ENCODE measurements around the gene TMED10.

Gene TMED10

GRCh38 chr14:75142494-75142893 is 33.9 kb downstream of the TMED10 start (continued):
- TF ChIP-seq ZSCAN30 (tag by site-specific recombination; IDR thresholded peaks at IDR 0.05) (0 out of 2 replicates have a peak, but pooled peaks have one; percentile 16), ZFHX2 (tag by site-specific recombination; conservative IDR thresholded peaks at IDR 0.05) (peak; percentile 53)

- Histone ChIP-seq H3K27ac (ENCODE audit: extremely low read depth, low read depth, low read length) (no peak overlapping the region), H3K9me3 (ENCODE audit: control insufficient read depth, insufficient read depth, low read depth, low read length) (no peaks in the 10 kb centered on the region), H3K4me3 (ENCODE audit: low read depth, low read length) (no peak overlapping the region), H3K36me3 (ENCODE audit: control insufficient read depth in 2 of 2, insufficient read depth in 1 of 2, low read length in 2 of 2) (peaks cover 4 to 19% of the 10 kb centered on the region in 2 experiments), H3K4me1 (ENCODE audit: control insufficient read depth, insufficient read depth, low read length) (0 out of 2 replicates have a peak, but pooled peaks cover 3% of the 10 kb centered on the region)
- no peak for TF ChIP-seq ZNF660 (tag by site-specific recombination; IDR thresholded peaks at IDR 0.05)
- TF ChIP-seq ZNF654 (tag by site-specific recombination; IDR thresholded peaks at IDR 0.05; ENCODE audit: low read depth) = peak; percentile 42
- TF ChIP-seq, protein P1, sequence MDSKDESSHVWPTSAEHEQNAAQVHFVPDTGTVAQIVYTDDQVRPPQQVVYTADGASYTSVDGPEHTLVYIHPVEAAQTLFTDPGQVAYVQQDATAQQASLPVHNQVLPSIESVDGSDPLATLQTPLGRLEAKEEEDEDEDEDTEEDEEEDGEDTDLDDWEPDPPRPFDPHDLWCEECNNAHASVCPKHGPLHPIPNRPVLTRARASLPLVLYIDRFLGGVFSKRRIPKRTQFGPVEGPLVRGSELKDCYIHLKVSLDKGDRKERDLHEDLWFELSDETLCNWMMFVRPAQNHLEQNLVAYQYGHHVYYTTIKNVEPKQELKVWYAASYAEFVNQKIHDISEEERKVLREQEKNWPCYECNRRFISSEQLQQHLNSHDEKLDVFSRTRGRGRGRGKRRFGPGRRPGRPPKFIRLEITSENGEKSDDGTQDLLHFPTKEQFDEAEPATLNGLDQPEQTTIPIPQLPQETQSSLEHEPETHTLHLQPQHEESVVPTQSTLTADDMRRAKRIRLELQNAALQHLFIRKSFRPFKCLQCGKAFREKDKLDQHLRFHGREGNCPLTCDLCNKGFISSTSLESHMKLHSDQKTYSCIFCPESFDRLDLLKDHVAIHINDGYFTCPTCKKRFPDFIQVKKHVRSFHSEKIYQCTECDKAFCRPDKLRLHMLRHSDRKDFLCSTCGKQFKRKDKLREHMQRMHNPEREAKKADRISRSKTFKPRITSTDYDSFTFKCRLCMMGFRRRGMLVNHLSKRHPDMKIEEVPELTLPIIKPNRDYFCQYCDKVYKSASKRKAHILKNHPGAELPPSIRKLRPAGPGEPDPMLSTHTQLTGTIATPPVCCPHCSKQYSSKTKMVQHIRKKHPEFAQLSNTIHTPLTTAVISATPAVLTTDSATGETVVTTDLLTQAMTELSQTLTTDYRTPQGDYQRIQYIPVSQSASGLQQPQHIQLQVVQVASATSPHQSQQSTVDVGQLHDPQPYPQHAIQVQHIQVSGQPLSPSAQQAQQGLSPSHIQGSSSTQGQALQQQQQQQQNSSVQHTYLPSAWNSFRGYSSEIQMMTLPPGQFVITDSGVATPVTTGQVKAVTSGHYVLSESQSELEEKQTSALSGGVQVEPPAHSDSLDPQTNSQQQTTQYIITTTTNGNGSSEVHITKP (tag by site-specific recombination; IDR thresholded peaks at IDR 0.05) = no peak
- TF ChIP-seq GFI1B (tag by site-specific recombination; IDR thresholded peaks at IDR 0.05) = no peak
- TF ChIP-seq OVOL3 (tag by site-specific recombination; IDR thresholded peaks at IDR 0.05) = no peak
- no peak for TF ChIP-seq OSR2 (tag by site-specific recombination; IDR thresholded peaks at IDR 0.05)
- TF ChIP-seq SP2 (tag by site-specific recombination; IDR thresholded peaks at IDR 0.05) = no peak
- TF ChIP-seq ZSCAN30 (tag by site-specific recombination; IDR thresholded peaks at IDR 0.05) = peak; percentile 49; the same call in 1 of the 2 replicates
- no peak for TF ChIP-seq ZNF768 (tag by site-specific recombination; IDR thresholded peaks at IDR 0.05)
- no peak for TF ChIP-seq ZNF449 (tag by site-specific recombination; IDR thresholded peaks at IDR 0.05)
- no peak for TF ChIP-seq MEIS1 (CRISPR knock-in tag; IDR thresholded peaks at IDR 0.05; ENCODE audit: borderline replicate concordance)
- TF ChIP-seq ZNF623 (tag by site-specific recombination; IDR thresholded peaks at IDR 0.05) = no peak
- CTCF ChIA-PET = interaction anchor here (1.2 to 3.8 kb wide), 4 partner anchors 10 to 163 kb away, joined by 3 to 20 read pairs (median 8); no protein-coding TSS in a partner anchor
- POLR2A ChIA-PET = interaction anchor here (1.1 kb wide), 1 partner anchor 15 kb away, joined by 3 read pairs; the partner anchor contains the start of gene NEK9
These were observed 34.4 kb downstream of the TMED10 start for GRCh38 chr14:75141967-75142366.

- TF ChIP-seq ZNF132 (tag by site-specific recombination; IDR thresholded peaks at IDR 0.05; ENCODE audit: borderline replicate concordance) (no peak), ZNF76 (tag by site-specific recombination; IDR thresholded peaks at IDR 0.05; ENCODE audit: borderline replicate concordance, low read depth) (no peak), ZNF311 (tag by site-specific recombination; IDR thresholded peaks at IDR 0.05; ENCODE audit: borderline replicate concordance) (no peak), ZFP69B (tag by site-specific recombination; IDR thresholded peaks at IDR 0.05) (no peak), ZNF211 (tag by site-specific recombination; IDR thresholded peaks at IDR 0.05; ENCODE audit: low read depth) (no peak), ZBTB48 (tag by site-specific recombination; IDR thresholded peaks at IDR 0.05) (no peak), ZBTB7A (tag by site-specific recombination; IDR thresholded peaks at IDR 0.05; ENCODE audit: low read depth) (no peak), TRIM28 (IDR thresholded peaks at IDR 0.05; ENCODE audit: borderline replicate concordance, low read length) (no peak), HOXD13 (CRISPR knock-in tag; IDR thresholded peaks at IDR 0.05; ENCODE audit: borderline replicate concordance) (no peak), ZNF112 (tag by site-specific recombination; IDR thresholded peaks at IDR 0.05) (no peak), ZNF23 (tag by site-specific recombination; IDR thresholded peaks at IDR 0.05; ENCODE audit: borderline replicate concordance) (no peak), ZFP3 (tag by site-specific recombination; IDR thresholded peaks at IDR 0.05; ENCODE audit: low read depth) (no peak), PRDM1 (tag by site-specific recombination; IDR thresholded peaks at IDR 0.05) (no peak), ZNF580 (tag by site-specific recombination; IDR thresholded peaks at IDR 0.05) (no peak)
- 0 out of 2 replicates have a peak, but pooled peaks cover 3% of the 10 kb centered on the region for H3K4me1 ChIP-seq (ENCODE audit: control insufficient read depth, insufficient read depth, low read length)
- ChIA-PET POLR2A (interaction anchor here (1.1 kb wide), 1 partner anchor 15 kb away, joined by 3 read pairs; the partner anchor contains the start of gene NEK9), CTCF (interaction anchor here (0.6 to 3.8 kb wide), 7 partner anchors 9 to 436 kb away, joined by 3 to 20 read pairs (median 3); no protein-coding TSS in a partner anchor)
- H3K9me3 ChIP-seq (ENCODE audit: control insufficient read depth, insufficient read depth, low read depth, low read length) = no peaks in the 10 kb centered on the region
- peaks cover 3 to 15% of the 10 kb centered on the region in 2 experiments for H3K36me3 ChIP-seq (ENCODE audit: control insufficient read depth in 2 of 2, insufficient read depth in 1 of 2, low read length in 2 of 2)
- H3K4me3 ChIP-seq (ENCODE audit: low read depth, low read length) = no peak overlapping the region
- H3K27ac ChIP-seq (ENCODE audit: extremely low read depth, low read depth, low read length) = no peak overlapping the region
These were observed 35.4 kb downstream of the TMED10 start for GRCh38 chr14:75141062-75141461.
